GM19467 (cell line): ENCODE results near the gene MRPS35.

Source experiments
- ATAC-seq: cut with Tn5 transposase; IDR thresholded peaks from one replicate; pipeline ENCODE4 v1.9.1; 2021; ENCODE audit warnings: mild to moderate bottlenecking, moderate library complexity; ENCODE audit not compliant: unreplicated experiment

Gene MRPS35

GRCh38 chr12:27710592-27711316 is at the start of gene MRPS35:
Gene MRPS35, plus strand, starts transcription at chr12:27710832. Its CDS starts 12 bp downstream, at chr12:27710844.
- ATAC-seq: peak; percentile 96

GRCh38 chr12:27665704-27666103 is 44.9 kb upstream of the MRPS35 start:
- ATAC-seq: no peak

GRCh38 chr12:27666510-27666909 is 44.1 kb upstream of the MRPS35 start:
- ATAC-seq: no peak

GRCh38 chr12:27667540-27667939 is 43.1 kb upstream of the MRPS35 start:
- no peak for ATAC-seq

GRCh38 chr12:27672051-27672450 is 38.6 kb upstream of the MRPS35 start:
- no peak for ATAC-seq

- no peak for ATAC-seq
These were observed 38.0 kb upstream of the MRPS35 start for GRCh38 chr12:27672643-27673042.

- ATAC-seq: no peak
These were observed 37.4 kb upstream of the MRPS35 start for GRCh38 chr12:27673101-27673718.

- ATAC-seq: no peak
These were observed 35.6 kb upstream of the MRPS35 start for GRCh38 chr12:27674989-27675388.

GRCh38 chr12:27680619-27681018 is 30.0 kb upstream of the MRPS35 start:
- ATAC-seq: no peak

- ATAC-seq: no peak
These were observed 28.1 kb upstream of the MRPS35 start for GRCh38 chr12:27682534-27682933.

- ATAC-seq: no peak
These were observed 25.4 kb upstream of the MRPS35 start for GRCh38 chr12:27685274-27685673.

GRCh38 chr12:27686147-27686546 is 24.5 kb upstream of the MRPS35 start:
- no peak for ATAC-seq

- no peak for ATAC-seq
These were observed 22.0 kb upstream of the MRPS35 start for GRCh38 chr12:27688671-27689070.

- no peak for ATAC-seq
These were observed 21.0 kb upstream of the MRPS35 start for GRCh38 chr12:27689558-27690180.

GRCh38 chr12:27693403-27693802 is 17.2 kb upstream of the MRPS35 start:
- ATAC-seq: no peak

- no peak for ATAC-seq
These were observed 14.9 kb upstream of the MRPS35 start for GRCh38 chr12:27695556-27696292.

GRCh38 chr12:27696293-27696652 is 14.4 kb upstream of the MRPS35 start, which contains the start of gene REP15:
Gene REP15, plus strand, starts transcription at chr12:27696447. Its CDS starts 116 bp downstream, at chr12:27696563.
- ATAC-seq: no peak

GRCh38 chr12:27696864-27697564 is 13.6 kb upstream of the MRPS35 start:
- no peak for ATAC-seq

- peak; percentile 80 for ATAC-seq
These were observed 6.7 kb upstream of the MRPS35 start for GRCh38 chr12:27703720-27704452.

- ATAC-seq: no peak
These were observed 5.4 kb upstream of the MRPS35 start for GRCh38 chr12:27705263-27705662.
